ENCODE data around the gene LMBR1.

DNA sequence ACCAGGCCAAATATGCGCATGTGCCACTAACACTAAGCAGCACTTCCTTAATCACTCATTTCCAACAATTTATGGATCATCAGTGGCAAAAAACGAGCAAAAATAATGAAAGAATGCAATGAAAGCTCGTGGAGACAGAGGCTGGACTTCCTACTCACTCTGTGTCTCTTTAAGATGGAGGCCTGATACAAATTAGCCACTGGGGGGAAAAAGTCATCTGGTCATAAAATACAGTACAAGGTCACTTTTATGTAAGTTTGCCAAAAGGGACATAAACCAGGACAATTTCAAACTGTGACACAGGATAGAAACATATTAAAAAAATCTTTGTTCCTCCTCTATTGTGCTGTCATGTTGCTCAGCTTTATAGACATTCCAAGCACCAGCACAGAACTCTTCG, 101.7 kb downstream of the LMBR1 start:
- TF ChIP-seq, protein P1, sequence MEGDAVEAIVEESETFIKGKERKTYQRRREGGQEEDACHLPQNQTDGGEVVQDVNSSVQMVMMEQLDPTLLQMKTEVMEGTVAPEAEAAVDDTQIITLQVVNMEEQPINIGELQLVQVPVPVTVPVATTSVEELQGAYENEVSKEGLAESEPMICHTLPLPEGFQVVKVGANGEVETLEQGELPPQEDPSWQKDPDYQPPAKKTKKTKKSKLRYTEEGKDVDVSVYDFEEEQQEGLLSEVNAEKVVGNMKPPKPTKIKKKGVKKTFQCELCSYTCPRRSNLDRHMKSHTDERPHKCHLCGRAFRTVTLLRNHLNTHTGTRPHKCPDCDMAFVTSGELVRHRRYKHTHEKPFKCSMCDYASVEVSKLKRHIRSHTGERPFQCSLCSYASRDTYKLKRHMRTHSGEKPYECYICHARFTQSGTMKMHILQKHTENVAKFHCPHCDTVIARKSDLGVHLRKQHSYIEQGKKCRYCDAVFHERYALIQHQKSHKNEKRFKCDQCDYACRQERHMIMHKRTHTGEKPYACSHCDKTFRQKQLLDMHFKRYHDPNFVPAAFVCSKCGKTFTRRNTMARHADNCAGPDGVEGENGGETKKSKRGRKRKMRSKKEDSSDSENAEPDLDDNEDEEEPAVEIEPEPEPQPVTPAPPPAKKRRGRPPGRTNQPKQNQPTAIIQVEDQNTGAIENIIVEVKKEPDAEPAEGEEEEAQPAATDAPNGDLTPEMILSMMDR (conservative IDR thresholded peaks at IDR 0.05; ENCODE audit: low read length) = no peak
- TF ChIP-seq EZH2phosphoT487 (IDR thresholded peaks at IDR 0.05; ENCODE audit: borderline replicate concordance, low read depth, low read length) = no peak
